ENCODE data around the gene DOCK3.

DNA sequence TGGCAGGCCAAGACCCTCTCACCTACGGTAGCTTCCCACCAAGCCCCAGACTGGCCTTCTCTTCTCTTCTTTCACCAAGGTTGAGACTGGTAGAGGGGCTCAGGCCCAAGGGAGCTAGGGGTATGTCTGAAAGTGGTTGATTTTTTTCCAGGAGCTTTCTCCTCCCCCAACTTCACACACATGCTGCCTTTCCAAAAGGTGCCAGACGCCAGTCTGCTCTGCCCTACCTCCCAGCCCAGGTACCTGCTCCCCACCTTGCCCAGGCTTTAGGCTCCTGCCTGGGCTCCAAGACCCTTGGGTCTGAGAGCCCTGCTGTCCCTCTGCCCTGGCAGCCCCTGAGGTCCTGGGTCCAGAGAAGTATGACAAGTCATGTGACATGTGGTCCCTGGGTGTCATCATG is 29.3 kb upstream of the DOCK3 start:
- TF ChIP-seq CTCF (IDR thresholded peaks at IDR 0.05), result no peak
- TF ChIP-seq POLR2A (IDR thresholded peaks at IDR 0.05; ENCODE audit: low read length), result no peak
- no peak for TF ChIP-seq MYC (IDR thresholded peaks at IDR 0.05; ENCODE audit: borderline replicate concordance, low read length)
- no peak for TF ChIP-seq NPAS2 (CRISPR knock-in tag; IDR thresholded peaks at IDR 0.05; ENCODE audit: borderline replicate concordance)

Measured in A549 (cell line).